Measurements from ENCODE around the gene CACNA2D4. TPM values are rescaled to one million over a fixed set of nuclear protein-coding genes. Genes with fewer than 3 reads are reported as not detected.

Gene CACNA2D4
- total RNA-seq, 4 donors from 2014 or later = 0.25 to 3.1 (median 0.68) TPM

GRCh38 chr12:1896964-1897363 is 21.5 kb downstream of the CACNA2D4 start:
- ATAC-seq (no peak), DNase-seq (no peak)
- intact Hi-C loops (cut with DNase I; ENCODE audit: low total_unique reads) (no loop called here), in situ Hi-C loops (cut with MboI; ENCODE audit: low sequenced_read_pairs in 4 of 4) (no loop called here)
- no peaks in the 10 kb centered on the region for H3K27me3 ChIP-seq
- no peaks in the 10 kb centered on the region for H3K4me1 ChIP-seq
- H3K36me3 ChIP-seq = no peaks in the 10 kb centered on the region
- no peak for TF ChIP-seq CTCF (IDR thresholded peaks at IDR 0.05 in 4 of 5, conservative IDR thresholded peaks at IDR 0.05 in 1 of 5)
- TF ChIP-seq POLR2A (IDR thresholded peaks at IDR 0.05) = no peak
- H3K4me3 ChIP-seq = no peak overlapping the region
- H3K9me3 ChIP-seq = peaks cover 0 to 6% (median 0%) of the 10 kb centered on the region in 3 donors
- no peak overlapping the region for H3K27ac ChIP-seq

- TF ChIP-seq CTCF (IDR thresholded peaks at IDR 0.05 in 4 of 5, conservative IDR thresholded peaks at IDR 0.05 in 1 of 5) = no peak
- no peak for TF ChIP-seq POLR2A (IDR thresholded peaks at IDR 0.05)
- no peaks in the 10 kb centered on the region for H3K4me1 ChIP-seq
- H3K36me3 ChIP-seq = no peaks in the 10 kb centered on the region
- peaks cover 0 to 6% (median 0%) of the 10 kb centered on the region in 3 donors for H3K9me3 ChIP-seq
- no peak for ATAC-seq
- intact Hi-C loops (cut with DNase I; ENCODE audit: low total_unique reads) = no loop called here
- H3K4me3 ChIP-seq = no peak overlapping the region
- no peak overlapping the region for H3K27ac ChIP-seq
- no peaks in the 10 kb centered on the region for H3K27me3 ChIP-seq
- no peak for DNase-seq
- in situ Hi-C loops (cut with MboI; ENCODE audit: low sequenced_read_pairs in 4 of 4) = no loop called here
Observed at GRCh38 chr12:1890810-1891209, 27.6 kb downstream of the CACNA2D4 start.

GRCh38 chr12:1890119-1890703 is 28.2 kb downstream of the CACNA2D4 start:
- Histone ChIP-seq H3K27ac (no peak overlapping the region), H3K27me3 (no peaks in the 10 kb centered on the region), H3K36me3 (no peaks in the 10 kb centered on the region), H3K4me1 (no peaks in the 10 kb centered on the region), H3K9me3 (peaks cover 0 to 6% (median 0%) of the 10 kb centered on the region in 3 donors), H3K4me3 (no peak overlapping the region)
- DNase-seq (no peak), ATAC-seq (no peak)
- intact Hi-C loops (cut with DNase I; ENCODE audit: low total_unique reads) (no loop called here), in situ Hi-C loops (cut with MboI; ENCODE audit: low sequenced_read_pairs in 4 of 4) (no loop called here)
- TF ChIP-seq CTCF (IDR thresholded peaks at IDR 0.05 in 4 of 5, conservative IDR thresholded peaks at IDR 0.05 in 1 of 5) (no peak), POLR2A (IDR thresholded peaks at IDR 0.05) (no peak)

- TF ChIP-seq CTCF (IDR thresholded peaks at IDR 0.05 in 4 of 5, conservative IDR thresholded peaks at IDR 0.05 in 1 of 5) (no peak), POLR2A (IDR thresholded peaks at IDR 0.05) (no peak)
- in situ Hi-C loops (cut with MboI; ENCODE audit: low sequenced_read_pairs in 4 of 4) (no loop called here), intact Hi-C loops (cut with DNase I; ENCODE audit: low total_unique reads) (no loop called here)
- no peaks in the 10 kb centered on the region for H3K36me3 ChIP-seq
- H3K9me3 ChIP-seq = peaks cover 0 to 6% (median 0%) of the 10 kb centered on the region in 3 donors
- no peaks in the 10 kb centered on the region for H3K4me1 ChIP-seq
- no peaks in the 10 kb centered on the region for H3K27me3 ChIP-seq
- H3K27ac ChIP-seq = no peak overlapping the region
- DNase-seq (no peak), ATAC-seq (no peak)
- no peak overlapping the region for H3K4me3 ChIP-seq
Observed at GRCh38 chr12:1888923-1889322, 29.5 kb downstream of the CACNA2D4 start.
